Measurements from ENCODE around the gene ZNF124.
"Not testable (repeated sequence)": the region's sequence is repeated elsewhere in the genome, so short reads cannot be mapped to it uniquely, and the experiment has no call there.

The ZNF124 gene

DNA sequence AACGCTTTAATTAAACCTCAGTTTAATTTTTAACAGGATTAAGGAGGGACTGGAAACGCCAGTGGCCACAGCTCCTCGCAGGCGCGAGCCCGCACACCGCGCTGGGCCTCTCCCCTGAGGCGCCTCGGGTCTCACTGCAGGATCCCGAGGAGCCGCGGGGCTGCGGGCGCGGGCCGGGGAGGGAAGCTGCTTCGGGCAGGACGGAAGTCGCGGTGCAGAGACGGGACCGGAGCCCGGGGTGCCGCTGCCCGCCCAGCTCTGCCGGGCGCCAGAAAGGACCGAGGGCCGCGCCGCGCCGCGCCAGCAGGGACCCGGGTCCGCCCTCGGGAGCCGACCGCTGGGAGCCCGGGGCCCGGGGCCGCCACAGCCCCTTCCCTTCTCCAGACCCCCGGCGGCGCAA lies 377 bp downstream of the ZNF124 start:
- DNase-seq: not testable (repeated sequence)

DNA sequence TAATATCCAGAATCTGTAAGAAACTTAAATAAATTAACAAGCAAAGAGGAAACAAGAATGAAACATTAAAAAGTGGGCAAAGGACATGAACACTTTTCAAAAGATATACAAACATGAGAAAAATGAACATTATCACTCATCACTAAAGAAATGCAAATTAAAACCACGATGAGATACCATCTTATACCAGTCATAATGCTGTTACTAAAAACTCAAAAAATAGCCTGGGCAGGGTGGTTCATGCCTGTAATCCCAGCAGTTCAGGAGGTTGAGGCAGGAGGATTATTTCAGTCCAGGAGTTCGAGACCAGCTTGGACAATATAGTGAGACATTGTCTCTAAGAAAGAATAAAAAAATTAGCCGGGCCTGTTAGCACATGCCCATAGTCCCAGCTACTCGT lies 6.1 kb downstream of the ZNF124 start:
- no peak for DNase-seq

DNA sequence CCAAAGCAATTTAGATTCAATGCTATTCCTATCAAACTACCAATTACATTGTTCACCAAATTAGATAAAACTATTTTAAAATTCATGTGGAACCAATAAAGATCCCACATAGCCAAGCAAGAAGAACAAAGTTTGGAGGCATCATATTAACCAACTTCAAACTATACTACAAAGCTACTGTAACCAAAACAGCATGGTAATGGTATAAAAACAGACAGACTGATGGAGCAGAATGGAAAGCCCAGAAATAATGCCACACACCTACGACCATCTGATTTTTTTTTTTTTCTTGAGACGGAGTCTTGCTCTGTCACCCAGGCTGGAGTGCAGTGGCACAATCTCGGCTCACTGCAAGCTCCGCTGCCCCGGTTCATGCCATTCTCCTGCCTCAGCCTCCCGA lies 7.1 kb downstream of the ZNF124 start:
- DNase-seq: no peak

DNA sequence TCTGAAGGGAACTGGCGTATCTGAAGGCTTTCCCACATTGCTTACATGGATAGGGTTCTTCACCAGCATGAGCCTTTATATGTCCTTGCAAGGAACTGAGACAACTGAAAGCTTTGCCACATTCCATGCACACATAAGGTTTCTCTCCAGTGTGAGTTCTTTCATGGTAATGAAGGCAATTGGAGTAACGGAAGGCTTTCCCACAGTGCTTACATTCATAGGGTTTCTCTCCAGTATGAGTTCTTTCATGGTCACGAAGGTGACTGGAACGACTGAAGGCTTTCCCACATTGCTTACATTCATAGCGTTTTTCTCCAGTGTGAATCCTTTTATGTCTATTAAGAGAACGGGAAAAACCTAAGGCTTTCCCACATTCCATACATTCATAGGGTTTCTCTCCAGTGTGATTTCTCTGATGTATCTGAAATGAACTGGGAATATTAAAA lies 15.0 kb downstream of the ZNF124 start:
- DNase-seq: no peak

DNA sequence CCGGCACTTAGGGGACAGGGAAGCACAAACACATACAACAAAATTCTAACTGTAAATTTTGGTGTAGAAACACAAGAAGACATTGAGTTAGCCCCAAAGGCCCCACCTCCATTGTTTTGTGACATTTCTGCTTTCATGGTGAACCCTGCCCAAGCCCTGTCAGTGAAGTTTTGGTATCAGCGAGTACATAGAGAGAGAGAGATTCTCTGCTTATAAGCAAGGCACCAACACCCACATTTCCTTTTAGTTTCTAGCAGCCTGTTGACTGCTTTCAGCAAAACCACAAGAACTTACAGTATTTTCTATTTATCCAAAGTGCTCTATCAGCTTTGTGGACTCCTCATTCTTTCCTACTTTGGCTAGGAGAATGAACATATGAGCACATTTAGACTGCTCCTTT lies 24.0 kb downstream of the ZNF124 start:
- no peak for DNase-seq

DNA sequence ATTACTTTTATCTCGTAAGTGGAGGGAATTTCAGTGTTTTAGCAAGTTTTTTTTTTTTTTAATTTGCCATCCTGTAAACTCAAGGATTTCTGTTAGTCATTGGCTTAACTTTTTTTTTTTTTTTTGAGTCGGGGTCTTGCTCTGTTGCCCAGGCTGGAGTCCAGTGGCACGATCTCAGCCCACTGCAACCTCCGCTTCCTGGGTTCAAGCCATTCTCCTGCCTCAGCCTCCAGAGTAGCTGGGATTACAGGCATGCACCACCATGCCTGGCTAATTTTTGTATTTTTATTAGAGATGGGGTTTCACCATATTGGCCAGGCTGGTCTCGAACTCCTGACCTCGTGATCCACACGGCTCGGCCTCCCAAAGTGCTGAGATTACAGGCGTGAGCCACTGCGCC lies 24.7 kb downstream of the ZNF124 start:
- DNase-seq: not testable (repeated sequence)

DNA sequence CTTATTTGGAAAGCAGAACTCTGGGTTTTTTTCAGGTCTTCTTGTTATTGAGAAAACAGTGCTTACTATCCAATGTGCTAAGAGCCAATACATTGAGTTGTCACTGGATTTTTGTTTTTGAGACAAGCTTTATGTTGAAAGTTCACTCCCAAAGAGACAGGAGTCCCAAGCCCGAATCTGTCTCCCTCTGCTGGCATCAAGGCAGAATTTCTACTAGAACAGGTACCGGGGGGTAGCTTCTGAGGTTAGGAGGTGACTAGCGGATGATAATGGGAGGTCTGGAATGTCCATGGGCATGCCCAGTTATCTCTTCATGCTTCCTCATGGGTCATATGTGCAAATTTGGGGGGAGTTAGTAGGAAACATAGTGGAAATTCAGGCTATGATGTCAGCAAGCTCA lies 25.1 kb downstream of the ZNF124 start:
- no peak for DNase-seq

DNA sequence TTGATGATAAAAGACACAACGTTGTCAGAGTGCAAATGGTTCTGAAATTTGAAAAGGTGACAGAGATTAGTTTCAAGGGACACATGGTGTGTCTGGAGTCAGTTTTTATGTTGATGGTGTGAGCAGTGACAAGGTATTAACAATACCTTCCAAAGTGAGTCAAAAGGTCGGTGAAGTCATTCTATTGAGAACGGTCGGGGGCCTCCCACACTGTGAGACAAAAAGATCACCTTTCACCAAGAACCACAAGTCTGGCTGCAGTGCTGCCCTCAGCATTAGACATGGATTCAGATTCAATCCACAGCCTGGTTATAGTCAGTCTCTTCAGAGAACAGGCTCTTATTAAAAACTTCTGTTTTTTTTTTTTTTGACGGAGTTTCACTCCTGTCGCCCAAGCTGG lies 26.5 kb downstream of the ZNF124 start:
- no peak for DNase-seq

DNA sequence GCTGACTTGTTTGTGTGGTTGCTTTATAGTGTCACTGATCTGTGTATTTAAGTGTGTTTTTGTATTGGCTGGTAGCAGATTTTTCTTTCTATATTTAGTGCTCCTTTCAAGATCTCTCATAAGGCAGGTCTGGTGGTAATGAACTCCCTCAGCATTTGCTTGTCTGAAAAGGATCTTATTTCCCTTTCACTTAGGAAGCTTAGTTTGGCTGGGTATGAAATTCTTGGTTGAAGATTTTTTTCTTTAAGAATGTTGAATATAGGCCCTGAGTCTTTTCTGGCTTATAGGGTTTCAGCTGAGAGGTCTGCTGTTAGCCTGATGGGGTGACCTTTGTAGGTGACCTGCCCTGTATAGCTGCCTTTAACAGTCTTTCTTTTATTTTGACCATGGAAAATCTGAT lies 32.3 kb downstream of the ZNF124 start:
- not testable (repeated sequence) for DNase-seq

DNA sequence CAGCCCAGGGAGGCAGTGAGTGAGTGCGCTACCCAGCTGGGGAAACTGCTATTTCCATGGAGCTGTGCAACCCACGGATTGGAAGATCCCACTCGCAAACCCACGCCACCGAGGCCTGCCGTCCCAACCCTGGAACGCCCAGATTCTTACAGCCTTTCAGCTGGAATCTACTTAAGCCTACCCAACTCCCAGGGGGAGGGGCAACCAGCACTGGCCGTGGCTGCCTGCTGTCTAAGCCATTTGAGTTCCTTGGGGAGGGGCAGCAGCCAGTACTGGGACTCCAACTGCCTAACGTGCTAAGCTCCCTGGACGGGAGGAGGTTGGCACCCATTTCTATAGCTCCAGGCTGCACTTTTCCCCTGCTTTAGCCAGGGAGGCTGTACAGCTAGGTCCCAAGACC lies 40.6 kb downstream of the ZNF124 start:
- no peak for DNase-seq

DNA sequence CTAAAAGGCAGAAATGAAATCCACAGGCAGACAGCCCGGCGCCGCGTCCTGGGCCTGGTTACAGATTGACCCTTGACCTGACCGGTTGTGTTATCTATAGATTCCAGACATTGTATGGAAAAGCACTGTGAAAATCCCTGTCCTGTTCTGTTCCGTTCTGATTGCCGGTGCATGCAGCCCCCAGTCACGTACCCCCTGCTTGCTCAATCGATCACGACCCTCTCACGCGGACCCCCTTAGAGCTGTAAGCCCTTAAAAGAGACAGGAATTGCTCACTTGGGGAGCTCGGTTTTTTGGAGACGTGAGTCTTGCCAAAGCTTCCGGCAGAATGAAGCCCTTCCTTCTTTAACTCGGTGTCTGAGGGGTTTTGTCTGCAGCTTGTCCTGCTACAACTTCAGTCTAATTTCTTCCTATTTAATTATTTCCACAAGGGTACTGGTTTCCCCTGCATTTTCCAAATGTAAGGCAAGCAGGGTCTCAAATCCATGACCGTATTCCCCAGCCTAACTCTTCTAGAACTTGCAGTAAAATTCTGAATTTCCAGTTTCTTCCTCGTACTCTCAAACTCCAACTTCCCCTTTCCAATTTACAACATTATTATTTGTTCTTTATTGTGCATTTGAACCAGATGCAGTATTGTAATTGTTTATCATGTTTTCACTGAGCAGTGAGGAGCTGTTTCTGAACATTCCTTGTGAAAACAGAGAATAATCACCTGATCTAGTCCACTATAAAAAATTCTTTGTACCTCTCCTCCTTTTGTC lies 44.1 kb downstream of the ZNF124 start:
- not testable (repeated sequence) for DNase-seq

DNA sequence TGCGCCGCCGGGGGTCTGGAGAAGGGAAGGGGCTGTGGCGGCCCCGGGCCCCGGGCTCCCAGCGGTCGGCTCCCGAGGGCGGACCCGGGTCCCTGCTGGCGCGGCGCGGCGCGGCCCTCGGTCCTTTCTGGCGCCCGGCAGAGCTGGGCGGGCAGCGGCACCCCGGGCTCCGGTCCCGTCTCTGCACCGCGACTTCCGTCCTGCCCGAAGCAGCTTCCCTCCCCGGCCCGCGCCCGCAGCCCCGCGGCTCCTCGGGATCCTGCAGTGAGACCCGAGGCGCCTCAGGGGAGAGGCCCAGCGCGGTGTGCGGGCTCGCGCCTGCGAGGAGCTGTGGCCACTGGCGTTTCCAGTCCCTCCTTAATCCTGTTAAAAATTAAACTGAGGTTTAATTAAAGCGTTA lies 45.2 kb downstream of the ZNF124 start:
- DNase-seq: not testable (repeated sequence)

DNA sequence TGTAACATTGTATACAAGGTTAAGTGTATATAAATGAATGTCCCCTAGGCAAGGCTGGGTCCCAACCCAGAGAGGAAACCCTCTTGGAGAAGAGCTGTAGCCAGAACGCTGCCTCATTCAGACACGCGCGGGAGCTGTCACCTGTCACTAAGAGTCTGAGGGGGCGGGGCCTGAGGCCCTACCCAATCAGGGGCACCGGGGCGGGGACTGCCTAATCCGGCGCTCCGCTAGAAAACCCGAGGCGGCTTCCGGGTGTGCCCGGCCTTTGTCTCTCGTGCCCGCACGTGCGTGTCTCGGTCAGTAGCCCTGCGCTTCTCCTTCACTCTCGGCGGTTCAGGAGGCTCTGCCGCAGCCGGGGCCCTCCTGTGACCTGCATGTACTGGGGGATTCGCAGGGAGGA lies 45.7 kb downstream of the ZNF124 start:
- DNase-seq: not testable (repeated sequence)

DNA sequence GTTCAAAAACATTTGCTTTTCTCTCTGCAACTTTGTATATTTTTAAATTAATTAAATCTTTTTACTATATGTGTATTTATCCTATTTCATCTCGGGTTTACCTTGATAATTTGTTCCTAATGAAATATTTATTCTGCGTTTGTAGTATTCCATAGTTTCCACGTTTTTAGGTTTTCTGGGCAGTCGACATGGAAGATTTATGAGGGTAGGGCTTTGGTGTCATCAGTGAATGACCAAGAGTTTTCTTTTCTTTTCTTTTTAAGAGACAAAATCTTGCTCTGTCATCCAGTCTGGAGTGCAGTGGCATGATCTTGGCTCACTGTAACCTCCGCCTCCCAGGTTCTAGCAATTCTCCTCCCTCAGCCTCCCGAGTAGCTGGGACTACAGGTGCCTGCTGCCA lies 50.4 kb downstream of the ZNF124 start:
- no peak for DNase-seq

DNA sequence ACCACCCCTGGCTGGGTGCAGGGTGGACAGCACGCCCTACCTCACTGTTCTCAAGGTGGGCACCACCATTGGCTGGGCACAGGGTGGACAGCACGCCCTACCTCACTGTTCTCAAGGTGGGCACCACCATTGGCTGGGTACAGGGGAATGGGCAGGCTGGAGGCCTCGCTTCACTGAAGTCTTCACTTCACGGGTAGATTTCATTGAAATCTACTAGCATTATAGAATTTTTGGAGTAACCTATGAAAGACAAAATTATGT lies 51.5 kb downstream of the ZNF124 start:
- DNase-seq: not testable (repeated sequence)

DNA sequence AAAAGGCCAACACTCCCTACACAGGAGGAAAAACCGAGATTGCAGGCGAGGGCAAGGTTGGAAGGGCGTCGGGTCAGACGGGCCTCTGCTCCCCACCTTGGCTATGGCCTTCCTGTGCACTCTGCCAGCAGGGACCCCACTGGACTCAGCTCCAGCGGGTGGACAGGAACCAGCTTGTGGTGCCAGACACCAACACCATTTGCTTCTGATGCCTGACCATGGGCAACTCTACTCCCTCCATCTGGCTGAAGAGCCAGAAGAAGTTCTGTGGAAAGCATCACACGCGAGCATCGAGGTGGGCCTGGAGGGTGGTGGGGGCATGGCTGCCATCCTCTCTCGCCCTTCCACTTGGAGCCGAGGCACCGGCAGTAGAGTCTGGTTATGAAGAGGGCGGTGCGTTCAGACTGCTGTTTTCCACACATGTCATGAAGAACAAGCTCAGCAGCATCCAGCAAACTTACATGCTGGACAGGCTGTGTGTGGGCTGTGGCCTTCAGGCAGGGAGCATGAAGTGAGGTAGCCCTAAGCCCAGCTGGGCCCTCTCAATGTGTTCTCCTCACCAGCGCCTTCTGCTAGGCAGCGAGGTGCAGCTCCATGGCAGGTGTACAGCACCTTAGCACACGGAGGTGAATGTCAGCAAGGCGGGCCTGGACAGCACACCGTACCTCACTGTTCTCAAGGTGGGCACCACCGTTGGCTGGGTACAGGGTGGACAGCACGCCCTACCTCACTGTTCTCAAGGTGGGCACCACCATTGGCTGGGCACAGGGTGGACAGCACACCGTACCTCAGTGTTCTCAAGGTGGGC lies 52.0 kb downstream of the ZNF124 start:
- no peak for DNase-seq

DNA sequence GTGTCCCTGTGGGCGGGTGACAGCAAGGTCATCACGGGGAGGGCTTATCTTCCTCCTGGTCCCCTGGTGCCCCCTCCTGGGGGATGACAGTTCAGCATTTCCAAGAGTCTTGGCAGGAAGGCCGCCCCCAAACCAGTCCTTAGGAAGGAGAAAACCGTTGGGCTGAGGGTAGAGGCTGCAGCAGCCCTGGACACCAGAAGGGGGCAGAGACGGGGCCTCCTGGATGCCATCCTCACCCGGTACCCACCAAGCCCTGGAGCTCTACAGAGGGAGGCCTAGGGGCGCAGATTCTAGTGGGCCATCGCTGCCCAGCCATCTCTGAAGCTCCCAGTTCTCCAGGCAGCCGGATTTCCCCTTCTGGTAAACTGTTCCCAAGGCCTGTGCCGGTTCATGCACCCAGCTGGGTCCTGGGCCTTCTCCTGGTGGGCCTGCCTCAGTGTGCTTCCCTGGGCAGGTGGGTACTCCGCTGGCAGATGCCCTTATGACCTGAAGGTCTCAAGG lies 52.8 kb downstream of the ZNF124 start:
- DNase-seq: no peak

DNA sequence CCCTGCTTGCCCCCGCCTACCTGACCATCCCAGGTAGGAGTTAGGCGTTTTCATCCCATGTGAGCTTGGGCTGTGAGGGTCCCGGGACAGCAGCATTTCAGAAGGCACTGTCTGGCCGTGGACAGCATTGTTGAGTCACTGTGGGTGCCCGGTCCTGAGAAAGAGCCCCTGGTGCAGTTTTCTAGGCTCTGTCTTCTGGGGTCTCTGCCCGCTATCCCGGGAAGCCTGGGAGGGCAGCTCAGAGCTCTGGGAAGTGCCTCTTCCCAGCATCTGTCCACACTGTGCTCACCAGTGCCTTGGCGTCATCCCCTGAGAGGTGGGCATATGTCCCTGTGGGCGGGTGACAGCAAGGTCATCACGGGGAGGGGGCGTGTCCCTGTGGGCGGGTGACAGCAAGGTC lies 56.3 kb downstream of the ZNF124 start:
- no peak for DNase-seq

DNA sequence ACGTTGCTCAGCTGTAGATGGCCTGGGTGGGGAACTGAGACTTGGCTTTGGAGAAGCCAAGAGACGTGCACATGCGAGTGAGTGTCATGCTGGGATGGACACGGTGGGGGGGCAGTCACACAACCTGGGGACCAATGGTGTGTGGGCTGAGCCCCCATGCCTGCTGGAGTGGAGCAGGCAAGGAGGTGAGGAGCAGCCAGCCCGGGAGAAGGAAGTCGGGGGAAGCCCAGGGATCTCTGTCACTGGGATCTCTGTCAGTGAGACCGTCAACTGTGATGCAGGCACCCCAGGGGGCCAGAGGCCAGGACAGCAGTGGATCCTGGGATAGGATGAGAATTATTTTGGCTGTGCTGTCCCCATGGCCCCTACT lies 56.7 kb downstream of the ZNF124 start:
- DNase-seq: no peak

DNA sequence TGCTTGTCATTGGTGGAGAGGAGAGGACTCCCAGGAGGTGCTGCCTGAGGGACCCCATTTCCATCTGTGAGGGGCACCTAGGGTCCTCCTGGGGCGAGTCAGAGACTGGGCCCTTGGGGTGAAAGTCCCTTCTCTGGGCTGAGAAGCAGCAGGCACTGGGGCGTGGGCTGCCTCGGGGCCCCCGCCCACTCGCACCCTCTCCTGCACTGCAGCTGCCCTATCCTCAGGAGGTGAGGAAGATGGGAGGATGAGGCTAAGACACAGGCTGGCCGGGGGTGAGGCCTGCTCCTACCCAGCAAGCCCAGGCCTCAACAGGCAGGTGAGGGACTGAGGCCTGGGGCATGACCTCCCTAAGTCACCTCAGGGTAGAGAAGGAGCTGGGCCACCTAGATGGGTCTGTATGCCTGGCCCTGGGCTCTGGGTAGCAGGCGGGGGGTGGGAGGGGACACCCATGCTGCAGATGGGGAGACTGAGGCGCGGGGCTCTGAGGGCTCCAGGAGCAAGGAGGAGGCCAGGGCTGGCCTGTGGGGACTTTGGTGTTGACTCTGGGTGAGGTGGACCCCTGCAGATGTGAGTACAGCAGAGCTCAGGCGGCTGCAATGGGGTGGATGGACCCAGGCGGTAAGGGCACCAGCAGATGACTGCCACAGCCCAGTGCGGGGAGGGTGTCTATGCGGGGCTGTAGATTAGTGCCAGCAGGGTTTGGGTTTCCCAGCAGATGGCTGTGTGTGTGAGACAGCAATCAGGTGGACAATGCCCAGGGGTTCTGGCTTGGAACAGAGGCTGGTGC lies 57.3 kb downstream of the ZNF124 start:
- DNase-seq: no peak

DNA sequence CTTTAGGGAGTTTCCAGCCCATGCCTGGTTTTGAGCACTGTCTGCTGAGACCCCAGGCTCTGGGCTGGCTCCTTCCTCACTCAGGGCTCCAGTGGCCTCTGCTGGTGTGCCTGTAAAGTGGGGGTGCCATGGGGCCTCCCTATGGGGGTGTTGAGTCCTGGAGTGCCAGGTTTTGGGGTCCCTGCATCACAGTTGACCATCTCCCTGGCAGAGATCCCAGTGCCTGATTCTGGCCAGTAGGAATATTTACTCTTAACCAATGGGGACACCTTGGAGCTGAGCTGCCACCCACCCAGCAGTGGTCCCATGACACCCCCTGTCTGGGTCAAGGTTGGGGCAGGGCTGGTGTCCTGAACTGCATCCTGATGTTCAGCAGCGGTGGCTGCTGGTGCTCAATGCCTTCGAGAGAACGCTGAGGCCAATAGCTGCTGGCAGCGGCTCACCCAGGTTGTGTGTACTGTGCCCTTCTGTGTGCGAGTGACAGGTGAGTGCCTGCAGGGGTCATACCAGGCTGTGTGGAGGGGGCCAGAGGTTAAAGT lies 58.0 kb downstream of the ZNF124 start:
- no peak for DNase-seq

DNA sequence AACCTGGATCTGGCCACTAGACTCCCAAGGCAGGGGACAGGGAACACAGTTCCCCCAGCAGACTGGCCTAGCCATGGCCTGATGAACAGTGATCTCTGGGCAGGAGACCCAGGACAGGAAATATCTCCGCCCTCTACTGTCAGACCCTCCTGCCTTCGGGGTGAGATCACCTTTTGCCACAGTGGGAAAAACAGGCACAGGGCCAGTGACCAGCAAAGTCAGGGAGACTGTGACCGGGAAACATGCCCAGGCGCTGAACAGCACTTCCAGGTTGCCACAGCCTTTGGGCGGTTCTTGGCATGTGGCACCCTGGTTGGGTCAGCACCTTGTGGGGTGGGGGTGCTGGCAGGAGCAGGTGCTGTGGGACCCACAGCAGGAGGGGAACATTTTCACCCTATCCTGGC lies 58.7 kb downstream of the ZNF124 start:
- DNase-seq: no peak

DNA sequence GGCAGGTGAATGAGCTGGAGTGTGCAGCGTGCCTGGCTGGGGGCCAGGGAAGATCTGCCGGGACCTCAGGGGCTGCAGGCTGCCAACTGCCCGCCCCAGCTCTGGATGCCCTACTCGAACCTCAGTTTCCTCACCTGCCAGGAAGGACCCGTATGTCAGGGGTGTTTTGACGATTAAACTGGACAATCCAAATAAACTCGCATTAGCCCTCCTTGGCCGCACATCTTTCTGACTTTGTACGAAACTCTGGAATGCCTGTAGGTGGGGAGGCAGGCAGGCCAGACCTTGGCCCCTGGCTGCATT lies 59.4 kb downstream of the ZNF124 start:
- DNase-seq: no peak
